ENCODE results near the gene FRMD4A. TPM values are rescaled to one million over a fixed set of nuclear protein-coding genes. Genes with fewer than 3 reads are reported as not detected.

The FRMD4A gene
- total and polyA plus RNA-seq, 2 experiments from 2014 or later = 11.9 to 17.5 TPM

DNA sequence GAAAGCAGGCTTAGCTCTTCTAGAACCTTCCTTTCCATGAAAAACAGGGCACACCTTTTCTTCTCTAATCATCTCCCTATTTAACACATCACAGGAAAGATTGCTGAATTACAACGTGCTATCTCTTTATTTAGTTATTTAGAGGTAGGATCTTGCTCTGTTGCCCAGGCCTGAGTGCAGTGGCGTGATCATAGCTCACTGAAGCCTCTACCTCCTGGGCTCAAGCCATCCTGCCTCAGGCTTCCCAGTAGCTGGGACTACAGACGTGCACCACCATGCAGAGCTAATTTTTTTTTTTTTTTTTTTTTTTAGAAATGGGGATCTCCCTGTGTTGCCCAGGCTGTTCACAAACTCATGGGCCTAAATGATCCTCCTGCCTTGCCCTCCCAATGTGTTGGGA, 492.8 kb downstream of the FRMD4A start:
- no peak overlapping the region for H3K9ac ChIP-seq
- no peak overlapping the region for H3K27ac ChIP-seq
- H4K20me1 ChIP-seq (ENCODE audit: insufficient read depth) = no peaks in the 10 kb centered on the region
- DNase-seq = no peak
- peaks cover 4% of the 10 kb centered on the region; the same call in 1 of the 2 replicates for H3F3A ChIP-seq (ENCODE audit: insufficient read depth)
- no peaks in the 10 kb centered on the region for H3K36me3 ChIP-seq (ENCODE audit: low read depth)
- H3K27me3 ChIP-seq (replicated peaks; ENCODE audit: insufficient read depth) = no peaks in the 10 kb centered on the region
- H3K79me2 ChIP-seq (ENCODE audit: insufficient read depth) = peaks cover 93% of the 10 kb centered on the region
- peaks cover 13% of the 10 kb centered on the region for H3K4me1 ChIP-seq (ENCODE audit: insufficient read depth)
- in situ Hi-C loops (cut with MboI) = no loop called here
- TF ChIP-seq EZH2 (IDR thresholded peaks at IDR 0.05; ENCODE audit: insufficient read depth, poor library complexity, severe bottlenecking) = no peak
- TF ChIP-seq EZH2phosphoT487 (IDR thresholded peaks at IDR 0.05; ENCODE audit: insufficient read depth, low read depth) = no peak
- no peaks in the 10 kb centered on the region for H3K9me3 ChIP-seq (ENCODE audit: low read depth)
- H2AFZ ChIP-seq = no peak overlapping the region
- 95 to 96% methylated on average over 3 of the region's 3 CpGs for WGBS, 2 experiments (ENCODE audit: low coverage in 1 of 2, low lambda C conversion rate in 2 of 2, missing lambda C conversion rate in 2 of 2)
- no peak overlapping the region for H3K4me3 ChIP-seq
- no peaks in the 10 kb centered on the region for H3K9me2 ChIP-seq (ENCODE audit: insufficient read depth)
- no peak overlapping the region for H3K4me2 ChIP-seq (ENCODE audit: unreplicated experiment)

DNA sequence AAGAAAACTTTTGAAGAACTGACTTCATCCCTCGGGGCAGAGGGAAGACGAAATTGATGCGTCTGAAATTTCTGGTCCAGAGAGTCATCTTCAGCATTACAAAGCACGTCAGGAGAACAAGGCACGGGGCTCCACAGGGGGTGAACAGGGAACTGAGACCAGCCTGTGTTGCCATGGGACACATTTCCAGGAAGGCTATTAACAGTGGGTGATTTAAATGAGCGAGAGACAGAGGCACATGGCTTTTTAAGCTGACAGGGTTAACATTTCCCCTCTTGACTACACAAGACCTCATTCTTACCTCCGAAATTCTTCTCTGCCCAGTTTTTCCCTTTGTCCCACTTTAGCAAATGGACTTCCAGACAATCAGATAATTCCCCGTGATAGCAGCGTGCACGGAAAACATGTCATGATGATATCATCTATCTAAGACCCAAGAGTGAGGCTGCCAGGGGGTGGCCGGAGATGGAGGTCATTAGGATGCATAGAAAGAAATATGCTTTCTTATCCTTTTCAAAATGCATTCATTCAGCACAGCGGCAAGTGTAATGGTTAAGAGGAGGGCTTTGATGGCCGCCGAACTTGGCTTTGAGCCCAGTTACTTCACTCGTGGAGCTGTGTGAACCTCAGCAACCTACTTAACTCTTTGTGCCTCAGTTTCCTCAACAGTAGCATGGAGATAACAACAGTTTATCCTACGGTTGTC, 496.0 kb downstream of the FRMD4A start:
- Histone ChIP-seq H3K27ac (no peak overlapping the region), H3K4me2 (ENCODE audit: unreplicated experiment) (no peak overlapping the region)
- WGBS, 2 experiments (ENCODE audit: low coverage in 1 of 2, low lambda C conversion rate in 2 of 2, missing lambda C conversion rate in 2 of 2) = 78 to 81% methylated on average over 16 of the region's 16 CpGs

DNA sequence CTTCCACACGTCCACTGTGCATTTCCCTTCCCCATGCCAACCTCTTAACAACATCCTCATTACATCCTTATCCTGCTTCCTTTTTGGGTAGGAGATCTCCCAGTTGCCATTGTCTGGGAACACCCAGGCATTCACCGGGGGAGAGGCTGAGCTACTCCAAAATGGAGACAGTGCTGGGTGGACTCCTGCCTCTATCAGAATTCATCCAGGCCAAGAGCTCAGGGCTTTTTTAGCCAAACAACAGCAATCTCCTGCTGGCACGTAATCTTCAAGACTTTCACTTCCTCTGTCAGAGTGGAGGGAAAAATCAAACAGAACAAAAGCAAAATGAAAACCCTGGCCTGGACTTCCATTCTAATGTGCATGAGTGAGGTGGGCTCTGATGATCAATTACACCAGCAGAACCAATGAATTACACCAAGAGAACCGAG, 499.0 kb downstream of the FRMD4A start:
- no peak overlapping the region for H2AFZ ChIP-seq
- H3K4me2 ChIP-seq (ENCODE audit: unreplicated experiment) = no peak overlapping the region
- H3K27ac ChIP-seq = no peak overlapping the region
- no peaks in the 10 kb centered on the region for H3K4me1 ChIP-seq (ENCODE audit: insufficient read depth)
- WGBS, 2 experiments (ENCODE audit: low coverage in 1 of 2, low lambda C conversion rate in 2 of 2, missing lambda C conversion rate in 2 of 2) = 68 to 76% methylated on average over 4 of the region's 4 CpGs
- no peaks in the 10 kb centered on the region for H4K20me1 ChIP-seq (ENCODE audit: insufficient read depth)
- TF ChIP-seq EZH2phosphoT487 (IDR thresholded peaks at IDR 0.05; ENCODE audit: insufficient read depth, low read depth) = no peak
- no peak for TF ChIP-seq EZH2 (IDR thresholded peaks at IDR 0.05; ENCODE audit: insufficient read depth, poor library complexity, severe bottlenecking)
- no peaks in the 10 kb centered on the region for H3K36me3 ChIP-seq (ENCODE audit: low read depth)
- no peak overlapping the region for H3K4me3 ChIP-seq
- no peak overlapping the region for H3K9ac ChIP-seq
- no peaks in the 10 kb centered on the region for H3K27me3 ChIP-seq (replicated peaks; ENCODE audit: insufficient read depth)
- DNase-seq = no peak
- H3K79me2 ChIP-seq (ENCODE audit: insufficient read depth) = peaks cover 89% of the 10 kb centered on the region
- H3F3A ChIP-seq (ENCODE audit: insufficient read depth) = no peaks in the 10 kb centered on the region
- no peaks in the 10 kb centered on the region for H3K9me3 ChIP-seq (ENCODE audit: low read depth)
- H3K9me2 ChIP-seq (ENCODE audit: insufficient read depth) = no peaks in the 10 kb centered on the region
- in situ Hi-C loops (cut with MboI) = no loop called here

More for the DNA sequence above, 496.0 kb downstream of the FRMD4A start:
- no peak overlapping the region for H3K4me3 ChIP-seq
- H4K20me1 ChIP-seq (ENCODE audit: insufficient read depth) = no peaks in the 10 kb centered on the region
- H3K27me3 ChIP-seq (replicated peaks; ENCODE audit: insufficient read depth) = no peaks in the 10 kb centered on the region
- H3F3A ChIP-seq (ENCODE audit: insufficient read depth) = peaks cover 4% of the 10 kb centered on the region; the same call in 1 of the 2 replicates
- TF ChIP-seq EZH2 (IDR thresholded peaks at IDR 0.05; ENCODE audit: insufficient read depth, poor library complexity, severe bottlenecking) (no peak), EZH2phosphoT487 (IDR thresholded peaks at IDR 0.05; ENCODE audit: insufficient read depth, low read depth) (no peak)
- no peak overlapping the region for H2AFZ ChIP-seq
- in situ Hi-C loops (cut with MboI) = no loop called here
- no peaks in the 10 kb centered on the region for H3K36me3 ChIP-seq (ENCODE audit: low read depth)
- H3K9me2 ChIP-seq (ENCODE audit: insufficient read depth) = no peaks in the 10 kb centered on the region
- H3K9ac ChIP-seq = no peak overlapping the region
- no peaks in the 10 kb centered on the region for H3K9me3 ChIP-seq (ENCODE audit: low read depth)
- H3K79me2 ChIP-seq (ENCODE audit: insufficient read depth) = peaks cover 89% of the 10 kb centered on the region
- peaks cover 7% of the 10 kb centered on the region for H3K4me1 ChIP-seq (ENCODE audit: insufficient read depth)
- DNase-seq = no peak

DNA sequence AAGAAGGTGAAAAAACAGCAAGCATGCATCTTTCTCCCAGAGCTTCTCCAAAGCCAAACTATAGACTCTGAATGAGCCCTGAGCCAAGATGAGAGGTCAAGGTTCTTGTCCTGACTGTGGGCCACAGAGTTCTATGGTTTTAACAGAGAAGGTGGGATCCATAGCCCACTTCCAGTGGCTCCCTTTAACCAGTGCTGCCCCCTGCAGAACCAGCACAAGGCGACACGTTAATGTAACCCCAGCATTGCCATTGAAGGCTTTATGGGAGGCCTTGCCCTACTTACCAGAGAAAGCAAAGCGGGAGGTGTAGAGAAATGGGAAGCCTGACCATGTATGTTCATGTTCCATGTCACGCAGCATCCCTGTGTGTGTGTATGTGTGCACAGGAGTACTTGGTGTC, 500.3 kb downstream of the FRMD4A start:
- peaks cover 92% of the 10 kb centered on the region for H3K79me2 ChIP-seq (ENCODE audit: insufficient read depth)
- in situ Hi-C loops (cut with MboI) = no loop called here

More for the DNA sequence above, 500.3 kb downstream of the FRMD4A start:
- no peak for DNase-seq
- Histone ChIP-seq H3K4me3 (no peak overlapping the region), H3K27ac (no peak overlapping the region), H3K4me2 (ENCODE audit: unreplicated experiment) (no peak overlapping the region), H3K9me3 (ENCODE audit: low read depth) (no peaks in the 10 kb centered on the region), H2AFZ (no peak overlapping the region), H3K27me3 (replicated peaks; ENCODE audit: insufficient read depth) (no peaks in the 10 kb centered on the region), H3K4me1 (ENCODE audit: insufficient read depth) (no peaks in the 10 kb centered on the region), H3F3A (ENCODE audit: insufficient read depth) (no peaks in the 10 kb centered on the region), H4K20me1 (ENCODE audit: insufficient read depth) (no peaks in the 10 kb centered on the region), H3K9me2 (ENCODE audit: insufficient read depth) (no peaks in the 10 kb centered on the region), H3K36me3 (ENCODE audit: low read depth) (no peaks in the 10 kb centered on the region), H3K9ac (no peak overlapping the region)
- WGBS, 2 experiments (ENCODE audit: low coverage in 1 of 2, low lambda C conversion rate in 2 of 2, missing lambda C conversion rate in 2 of 2) = 97% methylated on average over 4 of the region's 4 CpGs
- no peak for TF ChIP-seq EZH2 (IDR thresholded peaks at IDR 0.05; ENCODE audit: insufficient read depth, poor library complexity, severe bottlenecking)
- no peak for TF ChIP-seq EZH2phosphoT487 (IDR thresholded peaks at IDR 0.05; ENCODE audit: insufficient read depth, low read depth)
